Bone marrow (tissue), 2 donors: ENCODE measurements around the gene INTS1.

Experiments
- DNase-seq, 2 donors: peaks; one replicate each; lab custom pipeline; 2025; lab: John Stamatoyannopoulos, UW

Gene INTS1

DNA sequence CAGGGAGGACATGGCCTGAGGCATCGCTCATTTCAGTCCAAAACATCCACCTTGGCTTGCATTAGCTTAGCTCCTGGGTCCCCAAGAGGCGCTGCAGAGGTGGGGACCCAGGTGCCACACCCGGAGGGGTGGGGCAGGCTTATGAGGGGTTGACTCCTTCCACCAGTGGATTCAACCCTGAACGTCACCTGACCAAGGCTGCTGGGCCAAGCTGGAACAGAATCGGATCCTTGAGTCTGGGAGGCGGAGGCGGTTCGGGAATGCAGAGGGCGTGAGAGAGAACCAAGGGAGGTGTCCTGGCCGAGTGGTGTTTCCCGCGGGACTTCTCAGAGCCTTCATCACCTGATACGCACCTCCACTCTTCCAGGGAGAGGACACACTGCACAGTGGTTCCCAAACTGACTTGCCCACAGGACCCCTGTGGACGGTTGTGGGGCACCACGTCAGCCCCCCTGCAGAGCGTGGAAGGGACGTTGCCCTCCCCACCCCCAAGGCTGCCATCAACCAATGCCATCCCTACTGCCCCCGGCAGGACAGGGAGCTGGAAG is 40.4 kb downstream of the INTS1 start:
- no peak for DNase-seq

DNA sequence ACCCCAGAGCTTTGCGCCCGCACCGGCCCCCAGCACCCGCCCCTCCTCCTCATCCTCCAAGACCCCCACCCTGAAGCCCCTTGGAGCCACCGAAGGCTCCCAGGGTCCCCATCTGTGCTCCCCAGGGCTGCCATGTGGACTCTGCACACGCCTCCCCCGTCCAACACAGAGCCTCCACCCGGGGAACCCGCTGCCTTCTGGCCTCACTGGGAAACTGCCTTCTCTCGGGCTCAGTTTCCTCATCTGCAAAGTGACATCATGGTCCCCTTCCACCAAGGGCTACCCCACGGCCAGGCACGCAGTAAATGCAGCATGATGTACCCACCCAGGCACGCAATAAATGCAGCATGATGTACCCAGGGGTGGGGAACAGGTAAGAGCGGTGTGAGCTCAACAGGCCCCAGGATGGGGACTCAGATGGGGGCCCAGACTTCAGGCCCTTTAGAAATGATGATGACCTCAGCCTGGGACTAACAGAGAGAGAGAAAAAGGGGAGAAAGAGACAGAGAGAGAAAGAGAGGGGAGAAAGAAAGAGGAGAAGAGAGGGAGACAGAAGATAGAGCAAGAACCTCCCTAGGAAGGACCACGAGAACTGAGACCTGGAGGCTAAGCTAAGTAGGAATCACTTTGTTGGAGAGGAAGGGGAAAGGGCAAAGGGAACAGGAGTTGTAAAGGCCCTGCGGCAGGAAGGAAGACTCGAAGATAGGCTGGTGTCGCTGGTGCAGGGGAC is 42.4 kb downstream of the INTS1 start:
- DNase-seq, result no peak

DNA sequence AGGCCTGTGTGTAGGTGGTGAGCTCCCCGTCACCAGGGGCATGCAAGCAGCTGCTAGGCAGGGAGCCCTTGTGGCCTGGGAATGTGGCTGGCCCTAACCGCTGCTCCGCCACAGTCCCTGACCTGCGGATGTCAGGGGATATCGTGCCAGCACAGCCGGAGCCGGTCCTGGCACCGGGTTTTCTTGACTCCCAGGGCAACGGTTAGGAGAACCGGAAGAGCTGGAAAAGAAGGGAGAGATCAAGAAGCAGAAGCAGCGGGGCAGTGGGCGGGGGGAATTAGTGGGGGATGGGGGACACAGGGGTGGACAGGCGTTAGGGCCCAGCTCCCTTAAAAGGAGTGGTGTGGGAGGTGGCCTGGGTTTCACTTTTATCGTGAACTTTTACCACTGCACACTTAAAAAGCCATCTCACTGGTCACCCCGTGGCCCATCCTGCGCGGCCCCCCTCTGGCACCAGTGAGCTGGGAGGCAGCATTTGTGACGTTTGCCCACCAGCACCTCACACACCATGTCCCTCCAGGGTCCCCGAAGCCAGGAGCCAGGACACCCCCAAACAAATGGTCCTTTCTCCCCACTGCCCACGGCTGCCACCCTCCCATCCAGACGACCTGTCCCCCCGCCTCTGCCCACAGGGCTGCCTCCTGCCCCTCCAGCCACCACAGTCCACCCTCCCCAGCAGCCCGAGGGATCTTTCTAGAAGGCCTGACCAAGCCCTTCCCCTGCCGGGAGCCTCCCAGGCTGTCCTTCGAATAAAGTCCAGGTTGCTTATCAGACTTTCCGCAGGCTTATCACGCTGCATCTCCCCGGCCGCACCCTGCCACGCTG is 43.2 kb downstream of the INTS1 start:
- DNase-seq, result no peak

DNA sequence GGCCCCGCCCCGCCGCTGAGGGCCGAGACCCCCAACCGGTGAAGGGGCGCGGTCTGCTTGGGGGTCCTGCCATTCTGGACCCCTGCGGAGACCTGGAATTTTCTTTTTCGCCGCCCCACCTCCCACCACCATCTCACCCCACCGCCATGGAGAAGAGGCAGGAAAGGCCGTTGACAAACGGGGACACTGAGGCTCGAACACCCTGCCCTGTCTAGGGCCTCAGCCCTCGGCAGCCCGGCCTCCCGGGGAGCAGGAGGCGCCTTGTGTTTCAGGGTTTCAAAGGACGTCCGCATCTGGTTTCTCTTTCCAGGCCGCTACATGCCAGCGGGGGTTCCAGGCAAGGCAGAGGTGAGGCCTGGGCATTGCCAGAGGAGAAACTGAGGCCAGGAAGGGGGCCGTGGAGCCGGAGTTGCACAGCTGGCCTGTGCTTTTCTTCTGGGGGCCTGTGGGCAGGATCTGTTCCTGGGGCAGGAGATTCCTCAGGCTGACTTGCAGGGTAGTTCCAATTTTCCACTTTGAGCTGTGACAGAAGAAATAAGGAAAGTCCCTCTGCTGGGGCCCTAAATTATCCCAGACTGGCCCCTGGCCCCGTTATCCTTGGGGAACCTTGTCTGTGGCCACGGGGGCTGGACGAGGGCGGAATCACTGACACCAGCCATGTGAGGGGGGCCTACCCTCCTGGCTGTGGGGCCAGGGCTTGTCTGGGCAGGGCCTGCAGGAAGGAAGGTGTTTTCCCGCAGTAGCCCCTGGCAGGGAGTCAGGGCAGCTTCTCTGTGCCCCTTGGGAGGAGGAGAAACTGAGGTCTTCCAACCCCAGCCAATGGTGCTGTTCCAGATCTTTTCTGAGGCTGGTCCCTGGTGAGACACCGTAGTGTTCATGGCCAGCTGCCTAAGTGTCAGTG is 44.0 kb downstream of the INTS1 start:
- DNase-seq, result peak in 1 of 2 donors; percentile 33

DNA sequence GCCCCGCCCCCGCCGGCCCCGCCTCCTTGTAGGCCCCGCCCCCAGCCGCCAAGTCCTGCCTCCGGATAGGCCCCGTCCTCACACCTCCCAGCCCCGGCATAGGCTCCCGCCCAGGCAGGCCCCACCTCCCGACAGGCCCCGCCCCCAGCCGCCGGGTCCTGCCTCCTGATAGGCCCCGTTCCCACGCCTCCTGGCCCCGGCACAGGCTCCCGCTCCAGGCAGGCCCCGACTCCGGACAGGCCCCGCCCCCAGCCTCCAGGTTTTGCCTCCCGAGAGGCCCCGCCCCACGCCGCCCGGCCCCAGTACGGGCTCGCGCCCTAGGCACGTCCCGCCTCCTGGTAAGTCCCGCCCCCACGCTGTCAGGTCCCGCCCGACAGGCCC is 44.7 kb downstream of the INTS1 start:
- DNase-seq, result peak; percentile 91 to 95

DNA sequence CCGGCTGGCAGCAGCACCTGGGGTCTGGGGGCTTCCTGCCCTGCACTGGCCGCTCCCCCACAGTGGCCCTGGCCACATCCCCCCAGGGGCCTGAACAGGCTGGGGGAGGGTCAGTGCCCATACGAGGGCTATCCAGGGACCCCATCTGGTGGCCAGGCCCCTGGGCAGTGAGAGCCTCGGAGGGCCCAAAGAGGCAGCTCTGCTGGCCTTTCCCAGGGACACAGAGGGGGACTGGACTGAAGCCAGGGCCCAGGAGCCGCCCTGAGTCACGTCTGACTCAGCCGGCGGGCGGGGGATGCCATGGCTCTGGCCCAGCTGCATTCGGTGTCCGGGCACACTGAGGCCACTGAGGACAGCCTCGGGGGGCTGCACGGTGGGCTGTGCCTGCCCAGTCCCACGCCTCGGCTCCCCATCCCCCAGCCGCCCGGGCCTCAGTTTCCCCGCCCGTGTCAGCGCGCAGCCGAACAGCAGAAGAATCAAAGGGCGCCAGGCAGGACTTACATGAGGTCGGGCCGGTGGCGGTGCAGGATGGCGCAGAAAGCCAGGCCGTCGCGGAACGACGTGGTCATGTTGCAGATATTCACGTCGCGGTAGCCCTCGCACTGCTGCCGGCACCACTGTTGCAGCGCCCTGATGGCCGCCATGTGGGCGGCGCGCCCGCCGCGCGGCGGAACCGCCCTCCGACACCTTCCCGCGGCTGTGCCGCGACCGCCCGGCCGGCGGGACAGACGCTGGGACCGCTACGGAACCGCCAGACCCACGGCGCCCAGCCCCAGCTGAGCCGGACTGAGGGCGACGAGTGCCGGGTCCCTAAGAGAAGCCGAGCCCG is 45.3 kb downstream of the INTS1 start, which contains the start of gene MICALL2:
Gene MICALL2, minus strand, starts transcription at position 788 of the 829 bp plus-strand sequence. Its CDS starts 144 bp downstream, at position 644.
- peak; percentile 13 to 61 for DNase-seq

DNA sequence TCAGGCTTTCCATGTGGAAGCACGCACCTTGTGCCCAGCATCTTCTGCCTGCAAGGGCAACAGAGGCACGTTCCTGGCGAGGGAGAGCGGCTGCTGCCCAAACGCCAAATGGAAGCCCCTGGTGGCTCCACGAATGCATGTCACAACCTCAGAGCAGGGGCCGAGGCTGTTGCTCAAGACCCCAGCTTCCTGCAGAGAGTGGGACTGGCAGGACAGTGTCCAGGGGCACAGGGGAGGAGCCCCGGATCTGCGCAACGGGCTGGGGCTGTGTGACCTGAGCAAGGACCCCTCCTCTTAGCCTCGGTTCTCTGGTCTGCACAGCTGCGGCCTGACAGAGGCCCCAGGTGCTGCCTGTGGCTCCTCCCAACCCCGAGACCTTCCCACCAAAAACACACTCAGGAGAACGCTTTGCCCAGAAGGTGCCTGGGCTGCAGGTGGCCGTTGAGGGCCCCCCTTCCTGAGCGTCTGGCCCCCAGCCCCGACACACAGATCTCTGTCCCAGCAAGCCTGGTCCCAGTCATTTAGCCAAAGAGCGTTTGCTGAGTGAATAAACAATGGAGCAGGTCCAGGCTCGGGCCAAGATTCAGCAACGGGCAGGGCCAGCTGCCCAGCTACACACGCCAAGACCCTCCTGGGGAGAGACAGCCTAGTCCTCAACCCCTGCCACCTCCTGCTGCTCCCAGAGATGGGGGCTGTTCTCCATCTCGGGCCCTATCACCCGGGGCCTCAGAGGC is 46.1 kb downstream of the INTS1 start:
- DNase-seq, result no peak

DNA sequence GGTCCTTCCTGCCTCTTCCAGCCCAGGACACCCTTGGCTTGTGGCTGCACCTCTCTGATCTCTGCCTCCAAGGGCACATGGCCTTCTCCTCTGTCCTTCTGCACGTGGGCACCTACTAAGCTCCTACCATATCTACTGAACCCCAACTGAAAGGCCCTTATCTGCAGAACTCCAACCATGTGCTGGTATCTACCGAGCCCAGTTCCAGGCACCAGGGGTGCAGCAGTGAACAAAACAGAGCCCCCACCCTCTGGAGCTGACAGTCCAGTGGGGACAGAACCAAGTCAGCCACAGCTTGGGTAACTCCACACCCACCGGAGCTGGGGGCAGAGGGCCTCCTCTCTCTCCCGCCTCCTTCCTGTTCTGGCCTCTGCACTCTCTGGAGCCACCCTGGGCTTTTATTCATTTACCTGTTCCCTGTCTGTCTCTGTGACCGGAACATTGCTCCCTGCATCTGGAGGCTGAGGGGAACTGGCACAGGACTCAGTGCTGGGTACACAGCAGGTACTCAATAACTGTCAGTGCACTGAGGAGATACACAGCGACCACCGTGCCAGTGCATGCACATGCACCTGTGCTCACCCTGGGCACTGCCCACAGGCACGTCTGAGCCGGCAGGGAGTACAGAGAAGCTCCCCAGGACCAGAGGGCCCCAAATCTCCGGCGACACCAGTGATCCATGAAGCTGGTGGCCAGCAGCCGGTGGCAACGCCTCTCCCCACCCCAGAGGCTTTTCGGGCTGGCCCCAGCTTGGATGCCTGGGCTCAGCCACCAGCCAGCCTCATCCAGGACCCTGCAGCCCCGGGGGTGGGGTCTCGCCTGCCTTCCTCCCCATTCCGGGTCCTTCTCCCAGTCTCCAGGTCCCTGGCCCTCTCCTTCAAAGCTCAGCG is 46.9 kb downstream of the INTS1 start:
- no peak for DNase-seq

DNA sequence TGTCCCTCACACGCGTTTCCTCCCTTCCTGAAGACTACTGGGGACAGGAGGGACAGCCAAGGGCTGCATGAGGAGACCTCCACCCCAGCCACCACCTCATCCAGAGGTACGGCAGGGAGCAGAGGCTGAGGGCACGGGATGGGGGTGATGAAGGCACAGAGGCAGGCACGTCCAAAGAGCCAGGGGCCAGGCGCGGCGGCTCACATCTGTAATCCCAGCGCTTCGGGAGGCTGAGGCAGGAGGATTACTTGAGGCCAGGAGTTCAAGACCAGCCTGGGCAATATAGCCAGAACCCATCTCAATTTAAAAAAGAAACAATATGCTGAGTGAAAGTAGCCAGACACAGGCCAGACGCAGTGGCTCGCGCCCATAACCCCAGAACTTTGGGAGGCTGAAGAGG is 48.2 kb downstream of the INTS1 start:
- DNase-seq, result no peak

DNA sequence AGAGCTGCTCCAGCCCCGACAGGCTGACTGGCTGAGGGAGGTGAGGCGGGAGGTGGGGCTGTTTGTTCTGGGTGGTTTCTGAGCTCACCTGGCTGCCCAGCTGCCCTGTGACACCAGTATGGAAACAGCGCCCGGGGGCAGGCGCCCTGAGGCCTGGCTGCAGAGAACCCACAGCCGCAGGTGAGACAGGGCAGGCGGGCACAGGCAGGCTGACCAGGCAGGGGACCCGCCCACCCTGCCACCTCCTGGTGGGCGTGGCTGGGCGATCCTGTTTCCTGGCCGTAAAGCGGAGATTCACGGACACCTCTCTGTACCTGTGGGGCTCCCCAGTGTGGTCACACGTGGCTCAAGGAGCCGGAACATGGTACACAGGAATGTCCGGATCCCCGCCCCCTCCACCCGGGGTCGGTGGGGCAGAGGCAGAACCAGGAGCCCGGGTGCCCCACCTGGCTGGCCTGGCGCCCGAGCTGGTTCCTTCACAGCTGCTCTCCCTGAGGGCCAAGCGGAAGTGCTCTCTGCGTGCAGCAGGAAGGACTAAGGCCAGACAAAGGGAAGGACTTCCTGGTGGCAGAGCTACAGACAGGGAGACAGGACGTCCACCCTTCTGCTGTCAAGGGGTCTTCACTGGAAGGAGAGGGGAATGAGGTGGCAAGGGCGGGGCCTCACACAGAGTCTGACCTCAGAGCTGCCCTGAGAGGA is 48.8 kb downstream of the INTS1 start:
- no peak for DNase-seq

DNA sequence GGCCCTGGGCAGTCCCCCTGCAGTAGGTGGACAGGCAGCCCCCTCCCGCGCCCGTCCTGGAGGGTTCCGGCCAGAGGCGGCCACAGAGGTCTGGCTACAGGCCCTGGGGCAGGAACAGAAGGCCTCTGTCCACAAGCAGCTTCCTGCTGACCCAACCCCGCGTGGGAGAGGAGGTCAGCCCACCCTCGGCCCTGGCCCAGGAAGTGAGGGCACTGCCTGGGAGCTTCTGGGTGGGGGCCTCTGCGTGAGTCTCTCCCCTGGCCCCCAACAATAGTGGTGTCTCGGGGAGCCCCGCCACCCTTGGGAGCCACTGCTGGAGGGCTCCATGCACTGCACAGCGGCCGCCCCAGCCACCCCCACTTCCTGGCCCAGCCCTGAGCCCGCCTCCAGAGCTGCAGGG is 49.6 kb downstream of the INTS1 start:
- DNase-seq, result no peak

DNA sequence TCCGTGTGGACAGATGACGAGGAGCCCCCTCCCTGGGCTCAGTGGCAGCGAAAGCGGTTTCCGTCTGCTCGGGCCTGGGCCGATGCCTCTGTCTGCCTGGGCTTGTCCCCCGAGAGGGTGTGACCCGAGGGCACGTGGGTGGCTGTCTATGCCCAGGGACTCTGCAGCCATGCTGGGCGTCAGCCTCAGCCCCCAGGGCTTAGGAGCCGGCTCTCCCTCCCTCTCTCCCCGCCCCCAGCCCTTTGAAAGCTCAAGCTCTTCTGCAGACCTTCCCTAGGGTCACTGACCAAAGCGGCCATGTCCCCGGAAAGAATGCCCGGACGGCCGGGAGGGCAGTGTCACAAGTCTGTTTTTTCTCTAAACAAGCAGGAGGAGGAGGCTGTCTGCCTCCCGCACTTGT is 52.0 kb downstream of the INTS1 start:
- DNase-seq, result no peak

DNA sequence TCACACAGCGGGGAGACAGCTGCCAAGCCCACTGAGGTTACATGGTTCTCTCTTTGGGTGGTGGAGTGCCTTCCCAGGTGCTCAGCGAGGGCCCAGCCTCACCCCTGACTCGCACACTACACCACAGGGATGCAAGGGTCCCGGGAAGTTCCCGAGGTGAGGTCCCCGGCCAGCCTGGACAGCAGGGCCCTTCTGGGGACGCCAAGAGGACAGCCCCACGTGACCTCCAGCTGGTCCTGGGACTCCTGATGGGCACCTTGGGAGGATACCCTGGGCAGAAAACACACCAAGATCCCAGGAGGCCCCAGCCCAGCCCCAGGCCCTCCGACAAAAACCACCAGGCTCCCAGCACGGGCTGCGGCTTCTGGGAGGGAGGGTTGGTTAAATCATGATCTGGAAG is 53.2 kb downstream of the INTS1 start:
- no peak for DNase-seq

DNA sequence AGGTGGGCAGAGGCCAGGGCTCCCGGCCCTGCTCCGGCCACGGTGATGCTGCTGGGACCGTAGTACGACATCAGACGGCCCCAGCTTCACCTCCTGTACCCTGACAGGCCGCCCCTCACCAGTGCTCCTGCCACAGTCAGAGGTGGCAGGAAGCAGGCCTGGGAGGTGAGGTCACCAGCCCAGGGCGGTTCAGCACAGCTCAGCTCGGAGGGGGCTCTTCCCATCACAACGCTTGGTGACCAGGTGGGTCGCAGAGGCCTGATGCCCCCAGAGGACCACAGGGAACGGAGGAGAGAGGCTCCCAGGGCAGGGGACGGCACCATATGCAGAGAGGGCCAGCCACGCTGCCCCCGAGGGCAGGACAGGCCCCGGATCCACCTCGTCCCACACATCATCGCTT is 53.8 kb downstream of the INTS1 start:
- no peak for DNase-seq

DNA sequence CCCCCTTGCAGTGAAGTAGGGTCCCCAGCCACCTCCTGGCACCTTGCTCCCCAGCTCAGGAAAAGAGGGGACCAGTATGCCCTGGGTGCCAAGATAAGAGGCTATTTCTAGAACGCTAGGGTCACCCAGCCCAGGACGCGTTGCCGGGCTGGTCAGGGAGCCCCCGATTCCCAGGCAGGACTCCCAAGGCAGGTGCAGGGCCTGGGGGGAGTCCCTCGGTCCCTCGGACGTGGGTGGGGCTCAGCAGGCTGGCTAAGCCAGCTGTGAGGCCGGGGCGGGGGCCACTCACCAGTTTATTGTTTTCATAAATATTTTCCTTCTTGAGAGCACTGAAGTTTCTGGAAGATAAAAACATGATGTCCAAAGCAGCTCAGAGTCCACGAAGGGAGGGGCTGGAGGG is 54.2 kb downstream of the INTS1 start:
- DNase-seq, result no peak

DNA sequence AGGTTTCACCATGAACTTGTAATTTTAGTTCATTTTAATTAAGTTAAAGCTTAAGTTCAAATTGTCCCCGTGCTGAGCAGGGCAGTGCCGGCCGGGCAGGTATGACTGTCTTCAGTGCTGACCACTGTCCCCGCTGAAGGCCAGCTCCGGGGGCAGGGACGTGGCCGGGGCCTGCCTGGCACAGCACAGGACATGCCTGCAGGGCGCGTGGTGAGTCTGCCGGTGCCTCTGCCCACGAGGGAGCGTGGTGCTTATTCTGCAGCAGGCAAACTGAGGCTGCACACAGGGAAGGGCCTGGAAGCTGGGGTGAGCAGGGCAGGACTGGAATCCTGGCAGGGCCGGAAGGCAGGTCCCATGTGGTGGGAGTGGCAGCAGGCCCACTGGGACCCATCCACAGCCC is 54.7 kb downstream of the INTS1 start:
- DNase-seq, result no peak

DNA sequence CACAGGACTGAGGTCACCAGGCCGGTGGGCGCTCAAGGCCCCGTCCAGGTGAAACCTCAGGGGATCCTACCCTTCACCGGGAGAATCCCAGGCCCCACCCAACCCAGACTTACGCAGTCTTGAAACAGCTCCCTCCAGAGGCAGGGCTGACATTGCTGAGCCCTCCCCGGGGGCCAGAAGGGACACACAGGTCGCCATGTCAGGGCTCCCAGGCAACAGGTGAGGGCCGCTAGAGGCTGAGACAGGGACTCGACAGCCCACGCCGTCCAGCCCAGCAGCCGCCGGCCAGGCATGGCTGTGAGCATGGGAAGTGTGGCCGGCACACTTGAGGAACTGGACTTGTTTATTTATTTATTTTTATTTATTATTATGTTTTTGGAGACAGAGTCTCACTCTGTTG is 55.2 kb downstream of the INTS1 start:
- DNase-seq, result no peak

DNA sequence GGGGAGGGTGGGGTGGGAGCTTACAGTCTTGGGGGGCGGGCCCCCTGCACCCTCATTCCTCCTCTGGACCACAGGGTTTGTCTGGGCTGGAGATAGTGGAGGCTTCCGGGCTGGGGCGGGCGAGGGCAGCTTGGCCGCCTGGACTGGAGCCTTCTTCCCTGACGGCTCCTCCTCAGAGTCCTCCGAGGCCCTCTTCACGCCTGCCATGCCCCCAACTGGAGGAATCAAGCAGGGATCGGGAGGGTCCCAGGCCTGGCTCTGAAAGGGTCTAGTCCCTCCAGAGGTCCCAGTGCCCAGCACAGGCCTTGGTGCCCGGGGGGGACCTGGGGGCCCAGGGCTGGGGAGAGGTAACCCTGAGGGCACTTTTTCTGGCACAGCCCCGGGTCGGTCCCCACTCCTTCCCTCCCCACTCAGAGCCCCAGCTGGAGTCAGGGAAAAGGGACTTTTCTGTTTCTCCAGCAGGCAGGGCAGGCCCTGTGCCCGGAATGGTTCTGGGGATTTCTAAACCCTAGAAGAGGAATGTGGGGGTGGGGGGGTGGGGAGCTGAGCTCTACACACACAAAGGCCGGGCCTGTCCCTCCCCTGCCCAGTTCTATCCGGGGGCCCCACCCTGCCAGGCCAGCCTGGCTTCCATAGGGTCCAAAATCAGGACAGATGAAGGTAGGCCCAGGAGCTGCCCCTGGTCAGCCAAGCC is 56.5 kb downstream of the INTS1 start:
- DNase-seq, result no peak
